Calu3 (cell line): ENCODE data around the gene FAM136A. TPM values are rescaled to one million over a fixed set of nuclear protein-coding genes. Genes with fewer than 3 reads are reported as not detected.
"Not testable (repeated sequence)": the region's sequence is repeated elsewhere in the genome, so short reads cannot be mapped to it uniquely, and the experiment has no call there.

Experiments used
- BruUV-seq: library from RNA; stranded (reverse); fragments of 400-500 nt; replicated peaks from 2 replicates; lab custom pipeline; 2021; lab: Mats Ljungman, UMichigan
- CTCF ChIA-PET: fragments of 300-600 bp; sonication (Branson Sonifier 250); formaldehyde crosslinking; loops from one replicate; lab custom pipeline; 2022; ENCODE audit warnings: antibody characterized with exemption; lab: Charles Lee
- DNase-seq: peaks from one replicate; pipeline ENCODE4 v3.0.0; 2022
- H3K27ac Mint-ChIP-seq: one replicate; pipeline ENCODE4 v1.8.0; 2022; ENCODE audit warnings: mixed read lengths; ENCODE audit not compliant: unreplicated experiment
- H3K27me3 Mint-ChIP-seq: one replicate; pipeline ENCODE4 v1.8.0; 2022; ENCODE audit warnings: mixed read lengths; ENCODE audit not compliant: unreplicated experiment
- H3K36me3 Mint-ChIP-seq: one replicate; pipeline ENCODE4 v1.8.0; 2022; ENCODE audit warnings: mild to moderate bottlenecking, moderate library complexity, mixed read lengths; ENCODE audit not compliant: insufficient read depth, unreplicated experiment
- H3K4me1 Mint-ChIP-seq: one replicate; pipeline ENCODE4 v1.8.0; 2022; ENCODE audit warnings: mild to moderate bottlenecking, low read depth, mixed read lengths; ENCODE audit not compliant: unreplicated experiment
- H3K4me3 Mint-ChIP-seq: one replicate; pipeline ENCODE4 v1.8.0; 2022; ENCODE audit warnings: mild to moderate bottlenecking, low read depth, moderate library complexity, mixed read lengths; ENCODE audit not compliant: unreplicated experiment
- H3K9me3 Mint-ChIP-seq: one replicate; pipeline ENCODE4 v1.8.0; 2022; ENCODE audit warnings: low read depth, mixed read lengths; ENCODE audit not compliant: unreplicated experiment
- intact Hi-C: fragments of 100-400 bp; cut with micrococcal nuclease; formaldehyde crosslinking; loops from one replicate; pipeline ENCODE4 v1.10.0; 2022; ENCODE audit not compliant: unreplicated experiment
- total RNA-seq: library from RNA; stranded (reverse); gene quantifications from 2 replicates; pipeline ENCODE4 v1.2.3, GENCODE V29; 2022
- TF ChIP-seq, protein P1 (sequence below): fragments of 200-600 bp; IDR thresholded peaks from one replicate; pipeline ENCODE4 v1.8.0; 2022; ENCODE audit warnings: antibody characterized with exemption; ENCODE audit not compliant: unreplicated experiment

Gene FAM136A
- total RNA-seq, 1 experiment from 2014 or later = 53.7 TPM

DNA sequence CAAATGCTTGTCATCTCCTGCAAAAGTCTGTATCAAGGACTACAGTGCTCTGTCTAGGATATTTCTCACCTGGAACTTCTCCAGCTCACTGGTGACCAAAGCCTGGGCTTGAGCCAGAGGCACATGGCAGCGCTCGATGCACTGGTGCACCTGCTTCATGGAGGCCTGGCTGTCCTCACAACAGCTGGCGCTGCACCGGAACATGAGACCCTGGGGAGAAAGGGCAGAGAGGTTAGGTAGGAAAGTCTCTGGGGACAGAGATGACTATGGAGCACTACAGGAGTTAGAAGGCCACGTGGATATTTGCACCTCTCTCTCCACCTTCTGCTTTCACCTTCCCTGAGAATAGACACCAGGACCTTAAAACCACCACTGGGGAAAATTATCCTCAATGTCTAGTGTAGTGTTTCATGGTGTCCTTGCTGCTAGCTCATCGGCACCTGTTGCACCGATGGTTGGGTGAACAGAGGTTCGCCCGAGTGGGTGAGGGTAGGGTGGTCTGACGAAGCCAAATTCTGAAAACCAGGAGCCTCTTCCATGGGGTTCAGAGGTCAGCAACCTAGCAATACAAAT is 1.0 kb downstream of the FAM136A start:
- Mint-ChIP-seq H3K27me3 (no peaks in the 10 kb centered on the region), H3K4me1 (peaks cover 10% of the 10 kb centered on the region), H3K9me3 (no peaks in the 10 kb centered on the region), H3K27ac (peak overlapping the region; percentile 94), H3K4me3 (peak overlapping the region; percentile 90), H3K36me3 (peaks cover 34% of the 10 kb centered on the region)
- DNase-seq = no peak
- intact Hi-C loops = loop anchor here (10.0 kb wide), 2 partner anchors 314 to 484 kb away; no protein-coding TSS in a partner anchor
- TF ChIP-seq, protein P1, sequence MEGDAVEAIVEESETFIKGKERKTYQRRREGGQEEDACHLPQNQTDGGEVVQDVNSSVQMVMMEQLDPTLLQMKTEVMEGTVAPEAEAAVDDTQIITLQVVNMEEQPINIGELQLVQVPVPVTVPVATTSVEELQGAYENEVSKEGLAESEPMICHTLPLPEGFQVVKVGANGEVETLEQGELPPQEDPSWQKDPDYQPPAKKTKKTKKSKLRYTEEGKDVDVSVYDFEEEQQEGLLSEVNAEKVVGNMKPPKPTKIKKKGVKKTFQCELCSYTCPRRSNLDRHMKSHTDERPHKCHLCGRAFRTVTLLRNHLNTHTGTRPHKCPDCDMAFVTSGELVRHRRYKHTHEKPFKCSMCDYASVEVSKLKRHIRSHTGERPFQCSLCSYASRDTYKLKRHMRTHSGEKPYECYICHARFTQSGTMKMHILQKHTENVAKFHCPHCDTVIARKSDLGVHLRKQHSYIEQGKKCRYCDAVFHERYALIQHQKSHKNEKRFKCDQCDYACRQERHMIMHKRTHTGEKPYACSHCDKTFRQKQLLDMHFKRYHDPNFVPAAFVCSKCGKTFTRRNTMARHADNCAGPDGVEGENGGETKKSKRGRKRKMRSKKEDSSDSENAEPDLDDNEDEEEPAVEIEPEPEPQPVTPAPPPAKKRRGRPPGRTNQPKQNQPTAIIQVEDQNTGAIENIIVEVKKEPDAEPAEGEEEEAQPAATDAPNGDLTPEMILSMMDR = no peak
- BruUV-seq = TSS peak; percentile 27
- CTCF ChIA-PET = interaction anchor here (1.4 kb wide), 1 partner anchor 346 kb away, joined by 3 read pairs; no protein-coding TSS in a partner anchor

DNA sequence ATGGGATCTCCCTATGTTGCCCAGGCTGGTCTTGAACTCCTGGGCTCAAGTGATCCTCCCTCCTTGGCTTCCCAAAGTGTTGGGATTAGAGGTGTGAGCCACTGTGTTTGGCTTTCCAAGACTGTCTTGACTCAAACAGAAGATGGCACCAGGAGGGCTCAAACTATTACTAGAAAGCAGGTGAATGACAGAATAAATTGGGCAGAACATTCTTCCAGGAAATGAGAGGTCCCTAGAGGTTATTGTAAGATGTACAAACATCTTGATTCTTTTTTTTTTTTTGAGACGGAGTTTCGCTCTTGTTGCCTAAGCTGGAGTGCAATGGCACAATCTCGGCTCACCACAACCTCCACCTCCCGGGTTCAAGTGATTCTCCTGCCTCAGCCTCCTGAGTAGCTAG is 4.0 kb downstream of the FAM136A start:
- intact Hi-C loops, DNase-seq: not testable (repeated sequence)

DNA sequence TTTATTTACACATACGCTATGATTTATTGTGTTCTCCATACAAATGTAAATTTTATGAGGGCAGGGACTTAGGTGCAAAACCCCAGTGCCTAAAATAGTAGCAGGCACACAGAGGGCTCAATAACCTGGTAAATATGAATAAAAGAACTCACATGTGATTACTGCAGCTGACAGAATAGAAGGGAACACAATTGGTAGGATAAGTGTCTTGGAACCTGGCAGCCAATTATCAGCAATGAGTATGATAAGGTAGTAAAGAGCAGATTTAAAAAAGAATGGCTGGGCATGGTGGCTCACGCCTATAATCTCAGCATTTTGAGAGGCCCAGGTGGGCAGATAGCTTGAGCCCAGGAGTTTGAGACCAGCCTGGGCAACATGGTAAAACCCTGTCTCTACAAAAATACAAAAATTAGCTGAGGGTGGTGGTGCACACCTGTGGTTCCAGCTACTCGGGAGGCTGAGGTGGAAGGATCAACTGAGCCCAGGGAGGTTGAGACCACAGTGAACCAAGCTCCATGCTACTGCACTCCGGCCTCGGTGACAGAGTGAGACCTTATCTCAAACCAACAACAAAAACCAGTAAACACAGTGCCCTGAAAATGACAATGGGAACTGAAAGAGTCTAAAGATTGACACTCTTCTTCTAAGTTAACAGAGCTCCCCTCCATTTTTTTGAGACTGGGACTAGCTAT is 18.2 kb downstream of the FAM136A start:
- BruUV-seq = no TSS peak
- intact Hi-C loops = no loop called here
- H3K27ac Mint-ChIP-seq = no peak overlapping the region
- CTCF ChIA-PET = interaction anchor here (0.7 to 1.6 kb wide), 2 partner anchors 10 to 624 kb away, joined by 3 to 4 read pairs; partner anchors contain the start of gene SNRPG
- H3K36me3 Mint-ChIP-seq = peaks cover 57% of the 10 kb centered on the region
- TF ChIP-seq, protein P1 = no peak
- no peak for DNase-seq
- no peak overlapping the region for H3K4me3 Mint-ChIP-seq
- H3K9me3 Mint-ChIP-seq = no peaks in the 10 kb centered on the region
- H3K27me3 Mint-ChIP-seq = no peaks in the 10 kb centered on the region
- peaks cover 14% of the 10 kb centered on the region for H3K4me1 Mint-ChIP-seq

More for the DNA sequence above, 4.0 kb downstream of the FAM136A start:
- CTCF ChIA-PET, H3K27me3 Mint-ChIP-seq, H3K4me3 Mint-ChIP-seq, BruUV-seq, H3K4me1 Mint-ChIP-seq, H3K9me3 Mint-ChIP-seq, H3K27ac Mint-ChIP-seq: not testable (repeated sequence)
- peaks cover 55% of the 10 kb centered on the region for H3K36me3 Mint-ChIP-seq

DNA sequence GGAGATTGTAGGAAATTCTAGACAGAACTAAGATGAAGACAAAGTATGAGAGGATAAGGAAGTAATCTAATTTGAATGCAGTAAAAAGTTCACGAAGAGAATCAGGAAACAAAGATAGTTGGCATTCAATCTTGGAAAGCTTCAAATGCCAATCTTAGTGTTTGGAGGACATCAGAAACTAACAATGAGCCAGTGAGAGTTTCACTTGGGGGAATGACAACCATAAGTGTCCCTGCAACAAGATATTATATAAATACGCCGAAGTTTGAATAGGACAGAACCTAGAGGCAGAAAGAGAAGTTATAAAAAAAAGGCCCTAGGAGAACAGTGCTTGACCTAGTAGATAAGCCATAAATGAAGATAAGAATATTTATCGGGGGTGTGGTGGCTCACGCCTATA is 19.4 kb downstream of the FAM136A start:
- peaks cover 53% of the 10 kb centered on the region for H3K36me3 Mint-ChIP-seq
- peak overlapping the region; percentile 7 for H3K27ac Mint-ChIP-seq
- H3K4me3 Mint-ChIP-seq = no peak overlapping the region

More for the DNA sequence above, 19.4 kb downstream of the FAM136A start:
- Mint-ChIP-seq H3K4me1 (peaks cover 14% of the 10 kb centered on the region), H3K9me3 (no peaks in the 10 kb centered on the region), H3K27me3 (no peaks in the 10 kb centered on the region)
- TF ChIP-seq, protein P1 = no peak
- intact Hi-C loops = no loop called here
- no peak for DNase-seq
- no TSS peak for BruUV-seq
- CTCF ChIA-PET = no interaction called here
